ENCODE results near the gene CSNK1A1L.
"Not testable (repeated sequence)": the region's sequence is repeated elsewhere in the genome, so short reads cannot be mapped to it uniquely, and the experiment has no call there.

The CSNK1A1L gene

GRCh38 chr13:37069597-37070103 is 35.8 kb downstream of the CSNK1A1L start:
- no peak overlapping the region for H3K4me3 ChIP-seq (replicated peaks; ENCODE audit: low read depth, low read length)
- no peak for TF ChIP-seq CTCF (IDR thresholded peaks at IDR 0.05; ENCODE audit: low read length, missing control alignments)
- no peak for DNase-seq (ENCODE audit: low read depth)

- H3K4me3 ChIP-seq (replicated peaks; ENCODE audit: low read depth, low read length) = no peak overlapping the region
- TF ChIP-seq CTCF (IDR thresholded peaks at IDR 0.05; ENCODE audit: low read length, missing control alignments) = peak; percentile 34
Observed at GRCh38 chr13:37068962-37069361, 36.5 kb downstream of the CSNK1A1L start.

GRCh38 chr13:37067874-37068273 is 37.6 kb downstream of the CSNK1A1L start:
- no peak overlapping the region for H3K4me3 ChIP-seq (replicated peaks; ENCODE audit: low read depth, low read length)

More at GRCh38 chr13:37068962-37069361, 36.5 kb downstream of the CSNK1A1L start:
- DNase-seq (ENCODE audit: low read depth) = peak; percentile 45

GRCh38 chr13:37065890-37066526 is 39.5 kb downstream of the CSNK1A1L start:
- no peak for DNase-seq (ENCODE audit: low read depth)
- no peak for TF ChIP-seq CTCF (IDR thresholded peaks at IDR 0.05; ENCODE audit: low read length, missing control alignments)
- no peak overlapping the region for H3K4me3 ChIP-seq (replicated peaks; ENCODE audit: low read depth, low read length)

More at GRCh38 chr13:37067874-37068273, 37.6 kb downstream of the CSNK1A1L start:
- no peak for DNase-seq (ENCODE audit: low read depth)
- no peak for TF ChIP-seq CTCF (IDR thresholded peaks at IDR 0.05; ENCODE audit: low read length, missing control alignments)

DNA sequence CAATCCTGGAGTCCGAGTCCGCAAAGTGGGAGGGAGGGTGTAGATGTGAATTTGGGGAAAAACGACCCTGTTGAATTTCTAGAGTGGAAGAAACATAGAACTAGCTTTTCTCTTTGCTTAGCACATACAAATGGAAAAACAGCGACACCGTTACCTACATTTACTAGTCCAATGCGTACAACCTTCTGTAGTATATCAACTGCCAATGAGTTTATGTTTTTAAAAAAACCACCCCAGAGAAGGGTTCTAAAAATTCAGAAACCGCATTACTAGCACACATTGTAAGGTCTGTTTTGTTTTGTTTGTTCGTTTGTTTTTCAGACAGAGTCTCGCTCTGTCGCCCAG is 45.6 kb downstream of the CSNK1A1L start:
- peak overlapping the region; percentile 69 for H3K4me3 ChIP-seq (replicated peaks; ENCODE audit: low read depth, low read length)
- no peak for DNase-seq (ENCODE audit: low read depth)
- no peak for TF ChIP-seq CTCF (IDR thresholded peaks at IDR 0.05; ENCODE audit: low read length, missing control alignments)

GRCh38 chr13:37058910-37059847 is 46.3 kb downstream of the CSNK1A1L start, which contains the start of gene SUPT20H:
Gene SUPT20H, minus strand, starts transcription at chr13:37059688. Its CDS starts 8,198 bp downstream, at chr13:37051490.
- peak; percentile 93 for DNase-seq (ENCODE audit: low read depth)
- H3K4me3 ChIP-seq (replicated peaks; ENCODE audit: low read depth, low read length) = peak within 1 kb of the TSS; percentile 69
- TF ChIP-seq CTCF (IDR thresholded peaks at IDR 0.05; ENCODE audit: low read length, missing control alignments) = no peak

DNA sequence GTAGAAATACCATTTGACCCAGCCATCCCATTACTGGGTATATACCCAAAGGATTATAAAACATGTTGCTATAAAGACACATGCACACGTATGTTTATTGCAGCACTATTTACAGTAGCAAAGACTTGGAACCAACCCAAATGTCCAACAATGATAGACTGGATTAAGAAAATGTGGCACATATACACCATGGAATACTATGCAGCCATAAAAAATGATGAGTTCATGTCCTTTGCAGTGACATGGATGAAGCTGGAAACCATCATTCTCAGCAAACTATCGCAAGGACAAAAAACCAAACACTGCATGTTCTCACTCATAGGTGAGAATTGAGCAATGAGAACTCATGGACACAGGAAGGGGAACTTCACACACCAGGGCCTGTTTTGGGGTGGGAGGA is 49.2 kb downstream of the CSNK1A1L start:
- not testable (repeated sequence) for H3K4me3 ChIP-seq (replicated peaks; ENCODE audit: low read depth, low read length); DNase-seq (ENCODE audit: low read depth)

Data from fibroblast of pulmonary artery (primary cell).